GM12878 (cell line): ENCODE measurements around the gene SELENOK. TPM values are rescaled to one million over a fixed set of nuclear protein-coding genes. Genes with fewer than 3 reads are reported as not detected.

Experiments
- ATAC-seq: fragments of 200-7000 bp; cut with Tn5 transposase; 3 replicates; pipeline ENCODE4 v1.9.1; 2020; ENCODE audit warnings: mild to moderate bottlenecking, moderate library complexity
- BruUV-seq: library from RNA; stranded (reverse); fragments of 400-500 nt; replicated peaks from 2 replicates; lab custom pipeline; 2021; lab: Mats Ljungman, UMichigan
- CTCF ChIA-PET: fragments of 300-600 bp; sonication (Branson Sonifier 250); formaldehyde crosslinking; extraction: SDS; loops from one replicate; lab custom pipeline; 2021; ENCODE audit warnings: inconsistent platforms; lab: Yijun Ruan, JAX
- POLR2A ChIA-PET: fragments of 350-600 bp; formaldehyde crosslinking; extraction: SDS; loops from one replicate; lab custom pipeline; 2021; ENCODE audit warnings: inconsistent platforms; lab: Charles Lee
- RAD21 ChIA-PET: fragments of 300-600 bp; sonication (Branson Sonifier 250); formaldehyde crosslinking; loops from one replicate; lab custom pipeline; 2023; ENCODE audit warnings: antibody characterized with exemption; ENCODE audit not compliant: unreplicated experiment; lab: Charles Lee
- SMC1A ChIA-PET: fragments of 300-600 bp; sonication (Branson Sonifier 250); formaldehyde crosslinking; loops from one replicate; lab custom pipeline; 2023; ENCODE audit not compliant: unreplicated experiment, uncharacterized antibody; lab: Charles Lee
- DNase-seq: peaks from one replicate; pipeline ENCODE4 v3.0.0-alpha.2; 2011; ENCODE audit warnings: low read depth, low spot score
- FAIRE-seq: peaks from 3 replicates; lab custom pipeline; 2011; peaks lifted over from hg19 to GRCh38; lab: Jason Lieb, UNC
- H2AFZ ChIP-seq: 2 replicates; pipeline ENCODE4 v1.6.0; 2011; ENCODE audit warnings: low read depth, low read length, control low read depth; ENCODE audit not compliant: control insufficient read depth
- H3K27ac ChIP-seq: 2 replicates; pipeline ENCODE4 v1.5.1; 2011; ENCODE audit warnings: control low read depth; ENCODE audit not compliant: control insufficient read depth, insufficient read depth
- H3K27me3 ChIP-seq, 2 experiments: replicated peaks in 1 of 2; 2 replicates each; pipeline versions ENCODE4 v1.6.0 to v1.6.1; 2011; ENCODE audit warnings: low read length in 1 of 2; ENCODE audit not compliant: control insufficient read depth in 2 of 2, insufficient read depth in 2 of 2
- H3K36me3 ChIP-seq, 2 experiments: 2 replicates each; pipeline ENCODE4 v1.5.1; 2011; ENCODE audit warnings: low read length in 1 of 2; ENCODE audit not compliant: control insufficient read depth in 2 of 2, insufficient read depth in 2 of 2
- H3K4me1 ChIP-seq: 2 replicates; pipeline ENCODE4 v1.6.1; 2011; ENCODE audit warnings: mild to moderate bottlenecking, low read length, moderate library complexity, mixed read lengths; ENCODE audit not compliant: control insufficient read depth, insufficient read depth
- H3K4me2 ChIP-seq: 2 replicates; pipeline ENCODE4 v1.6.0; 2011; ENCODE audit warnings: control low read depth; ENCODE audit not compliant: control insufficient read depth, insufficient read depth
- H3K4me3 ChIP-seq: fragments of 200-600 bp; sonication (generic); 2 replicates; pipeline ENCODE4 v1.5.1; 2016
- H3K79me2 ChIP-seq: 2 replicates; pipeline ENCODE4 v1.6.0; 2011; ENCODE audit warnings: low read length; ENCODE audit not compliant: control insufficient read depth, insufficient read depth
- H3K9ac ChIP-seq: 2 replicates; pipeline ENCODE4 v1.8.0; 2011; ENCODE audit warnings: low read length, control low read depth, mixed read lengths; ENCODE audit not compliant: control insufficient read depth, insufficient read depth
- H3K9me3 ChIP-seq: replicated peaks from 3 replicates; pipeline ENCODE4 v1.5.1; 2011; ENCODE audit warnings: mild to moderate bottlenecking, low read length; ENCODE audit not compliant: control insufficient read depth, insufficient read depth
- H4K20me1 ChIP-seq: 2 replicates; pipeline ENCODE4 v1.6.0; 2011; ENCODE audit not compliant: control insufficient read depth, insufficient read depth
- CBX3 ChIP-seq: fragments of 200-600 bp; sonication (generic); IDR thresholded peaks from 2 replicates; pipeline ENCODE4 v1.6.1; 2016; ENCODE audit warnings: low read depth, borderline replicate concordance
- CHD1 ChIP-seq: IDR thresholded peaks from 2 replicates; pipeline ENCODE4 v1.6.1; 2012; ENCODE audit warnings: low read depth, low read length, improper control_type of control experiment
- DPF2 ChIP-seq: fragments of 450-650 bp; IDR thresholded peaks from 2 replicates; pipeline ENCODE4 v1.6.1; 2017; ENCODE audit warnings: mild to moderate bottlenecking
- EED ChIP-seq: sonication (generic); IDR thresholded peaks from 2 replicates; pipeline ENCODE4 v1.6.1; 2016; ENCODE audit warnings: antibody characterized with exemption, low read depth
- MTA3 ChIP-seq: IDR thresholded peaks from 2 replicates; pipeline ENCODE4 v1.6.1; 2012; ENCODE audit warnings: low read length, inconsistent platforms, borderline replicate concordance
- RBBP5 ChIP-seq: fragments of 200-600 bp; sonication (generic); conservative IDR thresholded peaks from 2 replicates; pipeline ENCODE4 v1.6.1; 2016
- SP1 ChIP-seq: IDR thresholded peaks from one replicate; pipeline ENCODE4 v1.6.1; 2011; ENCODE audit warnings: low read depth, low read length
- STAT3 ChIP-seq: IDR thresholded peaks from 2 replicates; pipeline ENCODE4 v1.6.1; 2011; ENCODE audit warnings: low read depth, low read length, improper control_type of control experiment
- TBL1XR1 ChIP-seq: IDR thresholded peaks from 2 replicates; pipeline ENCODE4 v1.6.1; 2012; ENCODE audit warnings: low read depth, low read length, improper control_type of control experiment
- ZBED1 ChIP-seq: IDR thresholded peaks from 2 replicates; pipeline ENCODE4 v1.6.1; 2016; ENCODE audit warnings: borderline replicate concordance
- WGBS: methylation state at CpG from one replicate; pipeline ENCODE4 v1.1.6; 2016; ENCODE audit warnings: low lambda C conversion rate; ENCODE audit not compliant: insufficient replicate concordance, insufficient coverage; ENCODE audit errors: missing lambda C conversion rate; 5-methylcytosine and 5-hydroxymethylcytosine counted together
- in situ Hi-C: fragments of 300-500 bp; cut with MboI; formaldehyde crosslinking; loops from 9 replicates; pipeline ENCODE4 v1.14.3; 2018; ENCODE audit warnings: mixed read lengths
- intact Hi-C: fragments of 100-400 bp; cut with micrococcal nuclease; formaldehyde crosslinking; loops from one replicate; pipeline ENCODE4 v1.14.2; 2022; ENCODE audit not compliant: unreplicated experiment
- polyA plus RNA-seq, 11 experiments: library from polyadenylated mRNA; depleted of rRNA in 4 of 11; unstranded in 6 of 11; stranded (reverse) in 5 of 11; fragments of >200 nt; fragmentation: Nextera tagmentation in 4 of 11; fragmentation: Illumina TruSeq in 1 of 11; extraction: Ambion mirVana in 4 of 11; extraction: Trizol in 1 of 11; gene quantifications; 1 replicate in 1 of 11; 2 replicates in 10 of 11; pipeline versions ENCODE4 v1.2.1 to v1.2.3, GENCODE V29; 2011 to 2016; ENCODE audit warnings: inconsistent platforms in 2 of 11, missing spikeins in 2 of 11, low read depth in 1 of 11
- total RNA-seq, 4 experiments: library from RNA; depleted of rRNA in 3 of 4; stranded (reverse); fragments of >200 nt in 3 of 4; fragmentation: Illumina TruSeq in 1 of 4; extraction: Trizol in 1 of 4; gene quantifications; 2 replicates each; pipeline versions ENCODE4 v1.2.1 to v1.2.3, GENCODE V29; 2013 to 2021
- TF ChIP-seq, protein P1 (sequence below): fragments of 450-650 bp; IDR thresholded peaks from 2 replicates; pipeline ENCODE4 v1.6.1; 2017; ENCODE audit warnings: mild to moderate bottlenecking, low read depth, inconsistent platforms; ENCODE audit not compliant: poor library complexity, severe bottlenecking
- TF ChIP-seq, protein P2 (sequence below): fragments of 450-650 bp; IDR thresholded peaks from 2 replicates; pipeline ENCODE4 v1.6.1; 2017; ENCODE audit warnings: low read depth, mild to moderate bottlenecking, moderate library complexity
- TF ChIP-seq, protein P3 (sequence below): fragments of 450-650 bp; IDR thresholded peaks from 2 replicates; pipeline ENCODE4 v1.6.1; 2017; ENCODE audit warnings: antibody characterized with exemption, mild to moderate bottlenecking, moderate library complexity

The SELENOK gene
- total and polyA plus RNA-seq, 10 of the 15 experiments (the other 5 are each of a cell fraction or from before 2014, with no cell fraction given): 35.4 to 322 (median 101) TPM

DNA sequence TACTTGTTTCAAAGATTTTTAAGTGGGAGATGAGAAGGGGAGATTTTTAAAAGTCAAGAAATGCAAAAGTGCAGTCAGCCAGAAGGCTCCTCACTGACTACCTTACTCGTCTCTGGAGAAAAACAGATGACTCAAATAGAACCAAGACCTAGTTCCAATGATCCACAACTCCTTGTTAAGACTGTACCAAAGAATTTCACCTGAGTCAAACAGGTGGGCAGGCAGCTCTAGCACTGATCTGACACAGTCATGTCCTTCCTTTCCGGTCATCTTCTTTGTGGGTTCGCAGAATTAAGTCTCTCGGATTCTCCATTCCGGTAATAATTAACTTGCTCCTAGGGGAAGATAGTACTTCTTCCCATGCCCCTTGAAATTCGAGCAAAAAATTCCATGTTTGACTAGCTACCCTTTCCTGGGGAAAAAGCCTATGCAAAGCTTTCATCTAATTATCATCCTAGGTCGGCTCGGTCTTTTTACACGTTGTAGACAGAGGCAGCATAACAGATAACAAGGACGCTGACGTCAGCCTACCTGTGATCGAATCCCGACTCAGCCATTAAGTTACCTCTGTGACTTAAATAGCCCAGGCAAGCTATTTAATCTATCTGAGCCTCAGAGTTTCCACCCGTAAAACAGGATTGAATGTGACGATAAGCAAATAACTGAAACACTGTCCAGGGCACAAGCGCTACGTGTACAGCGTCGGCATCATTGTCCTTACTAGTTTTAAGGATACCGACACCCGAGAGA lies 758 bp downstream of the SELENOK start (continued):
- TF ChIP-seq, protein P1, sequence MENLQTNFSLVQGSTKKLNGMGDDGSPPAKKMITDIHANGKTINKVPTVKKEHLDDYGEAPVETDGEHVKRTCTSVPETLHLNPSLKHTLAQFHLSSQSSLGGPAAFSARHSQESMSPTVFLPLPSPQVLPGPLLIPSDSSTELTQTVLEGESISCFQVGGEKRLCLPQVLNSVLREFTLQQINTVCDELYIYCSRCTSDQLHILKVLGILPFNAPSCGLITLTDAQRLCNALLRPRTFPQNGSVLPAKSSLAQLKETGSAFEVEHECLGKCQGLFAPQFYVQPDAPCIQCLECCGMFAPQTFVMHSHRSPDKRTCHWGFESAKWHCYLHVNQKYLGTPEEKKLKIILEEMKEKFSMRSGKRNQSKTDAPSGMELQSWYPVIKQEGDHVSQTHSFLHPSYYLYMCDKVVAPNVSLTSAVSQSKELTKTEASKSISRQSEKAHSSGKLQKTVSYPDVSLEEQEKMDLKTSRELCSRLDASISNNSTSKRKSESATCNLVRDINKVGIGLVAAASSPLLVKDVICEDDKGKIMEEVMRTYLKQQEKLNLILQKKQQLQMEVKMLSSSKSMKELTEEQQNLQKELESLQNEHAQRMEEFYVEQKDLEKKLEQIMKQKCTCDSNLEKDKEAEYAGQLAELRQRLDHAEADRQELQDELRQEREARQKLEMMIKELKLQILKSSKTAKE: peak; percentile 23
- TF ChIP-seq TBL1XR1 (no peak), ZBED1 (no peak)
- TF ChIP-seq, protein P2, sequence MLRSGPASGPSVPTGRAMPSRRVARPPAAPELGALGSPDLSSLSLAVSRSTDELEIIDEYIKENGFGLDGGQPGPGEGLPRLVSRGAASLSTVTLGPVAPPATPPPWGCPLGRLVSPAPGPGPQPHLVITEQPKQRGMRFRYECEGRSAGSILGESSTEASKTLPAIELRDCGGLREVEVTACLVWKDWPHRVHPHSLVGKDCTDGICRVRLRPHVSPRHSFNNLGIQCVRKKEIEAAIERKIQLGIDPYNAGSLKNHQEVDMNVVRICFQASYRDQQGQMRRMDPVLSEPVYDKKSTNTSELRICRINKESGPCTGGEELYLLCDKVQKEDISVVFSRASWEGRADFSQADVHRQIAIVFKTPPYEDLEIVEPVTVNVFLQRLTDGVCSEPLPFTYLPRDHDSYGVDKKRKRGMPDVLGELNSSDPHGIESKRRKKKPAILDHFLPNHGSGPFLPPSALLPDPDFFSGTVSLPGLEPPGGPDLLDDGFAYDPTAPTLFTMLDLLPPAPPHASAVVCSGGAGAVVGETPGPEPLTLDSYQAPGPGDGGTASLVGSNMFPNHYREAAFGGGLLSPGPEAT: no peak

DNA sequence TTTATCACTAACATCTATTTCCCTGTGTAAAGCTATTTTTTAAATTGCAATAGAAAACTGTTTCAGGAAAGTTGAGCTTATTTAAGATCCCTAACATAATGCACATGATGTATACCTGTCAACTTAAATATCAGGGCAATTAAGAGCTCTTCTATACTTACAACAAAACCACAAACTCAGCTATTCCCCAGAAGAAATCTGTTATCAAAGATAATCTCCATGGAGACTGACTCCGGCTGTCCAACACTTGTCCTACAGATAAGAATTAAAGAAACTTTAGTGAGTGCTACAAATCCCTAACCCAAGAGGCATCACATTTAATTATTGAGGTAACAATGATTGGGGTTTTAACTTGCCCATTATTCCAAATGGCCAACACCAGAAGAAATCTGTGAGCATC lies 3.4 kb downstream of the SELENOK start:
- Histone ChIP-seq H3K4me1 (peaks cover 22% of the 10 kb centered on the region), H4K20me1 (no peaks in the 10 kb centered on the region), H3K27me3 (no peaks in the 10 kb centered on the region), H3K9ac (no peak overlapping the region), H3K4me2 (no peak overlapping the region; the same call in none of the 2 replicates), H3K27ac (no peak overlapping the region), H3K36me3 (peaks cover 0 to 18% of the 10 kb centered on the region in 2 experiments; a peak in 2 of 4 replicates), H3K79me2 (peaks cover 45% of the 10 kb centered on the region), H2AFZ (no peak overlapping the region), H3K9me3 (no peaks in the 10 kb centered on the region), H3K4me3 (no peak overlapping the region)
- ATAC-seq (no peak), FAIRE-seq (no peak), DNase-seq (no peak)
- ChIA-PET CTCF (no interaction called here), POLR2A (interaction anchor here (1.5 kb wide), 1 partner anchor 8 kb away, joined by 5 read pairs; no protein-coding TSS in a partner anchor), RAD21 (no interaction called here), SMC1A (interaction anchor here (1.1 to 4.1 kb wide), 2 partner anchors 25 to 43 kb away, joined by 3 to 26 read pairs; partner anchors contain the start of genes CHDH and IL17RB)
- in situ Hi-C loops (no loop called here), intact Hi-C loops (no loop called here)
- no TSS peak for BruUV-seq
- WGBS: 95% methylated on average over 1 of the region's 1 CpG
- TF ChIP-seq, protein P3, sequence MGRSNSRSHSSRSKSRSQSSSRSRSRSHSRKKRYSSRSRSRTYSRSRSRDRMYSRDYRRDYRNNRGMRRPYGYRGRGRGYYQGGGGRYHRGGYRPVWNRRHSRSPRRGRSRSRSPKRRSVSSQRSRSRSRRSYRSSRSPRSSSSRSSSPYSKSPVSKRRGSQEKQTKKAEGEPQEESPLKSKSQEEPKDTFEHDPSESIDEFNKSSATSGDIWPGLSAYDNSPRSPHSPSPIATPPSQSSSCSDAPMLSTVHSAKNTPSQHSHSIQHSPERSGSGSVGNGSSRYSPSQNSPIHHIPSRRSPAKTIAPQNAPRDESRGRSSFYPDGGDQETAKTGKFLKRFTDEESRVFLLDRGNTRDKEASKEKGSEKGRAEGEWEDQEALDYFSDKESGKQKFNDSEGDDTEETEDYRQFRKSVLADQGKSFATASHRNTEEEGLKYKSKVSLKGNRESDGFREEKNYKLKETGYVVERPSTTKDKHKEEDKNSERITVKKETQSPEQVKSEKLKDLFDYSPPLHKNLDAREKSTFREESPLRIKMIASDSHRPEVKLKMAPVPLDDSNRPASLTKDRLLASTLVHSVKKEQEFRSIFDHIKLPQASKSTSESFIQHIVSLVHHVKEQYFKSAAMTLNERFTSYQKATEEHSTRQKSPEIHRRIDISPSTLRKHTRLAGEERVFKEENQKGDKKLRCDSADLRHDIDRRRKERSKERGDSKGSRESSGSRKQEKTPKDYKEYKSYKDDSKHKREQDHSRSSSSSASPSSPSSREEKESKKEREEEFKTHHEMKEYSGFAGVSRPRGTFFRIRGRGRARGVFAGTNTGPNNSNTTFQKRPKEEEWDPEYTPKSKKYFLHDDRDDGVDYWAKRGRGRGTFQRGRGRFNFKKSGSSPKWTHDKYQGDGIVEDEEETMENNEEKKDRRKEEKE: no peak
- TF ChIP-seq EED: no peak
- no peak for TF ChIP-seq CHD1
- no peak for TF ChIP-seq CBX3
- TF ChIP-seq DPF2: no peak
- no peak for TF ChIP-seq ZBED1
- no peak for TF ChIP-seq MTA3
- no peak for TF ChIP-seq SP1
- no peak for TF ChIP-seq RBBP5
- TF ChIP-seq STAT3: no peak
- TF ChIP-seq TBL1XR1: no peak
